Transverse colon (tissue), 4 donors: Measurements from ENCODE around the gene SP100.

Experiments used
- CTCF ChIP-seq, 5 experiments: fragments of 200-600 bp in 3 of 5; fragments of 450-650 bp in 2 of 5; sonication (generic) in 3 of 5; IDR thresholded peaks; 1 replicate in 2 of 5; 2 replicates in 3 of 5; pipeline ENCODE4 v1.5.1; 2016 to 2017; ENCODE audit warnings: antibody characterized with exemption in 5 of 5, inconsistent platforms in 3 of 5, mild to moderate bottlenecking in 2 of 5, moderate library complexity in 1 of 5
- EP300 ChIP-seq: sonication (generic); formaldehyde crosslinking; IDR thresholded peaks from one replicate; pipeline ENCODE4 v1.6.1; 2017; ENCODE audit warnings: antibody characterized with exemption, low read depth
- POLR2A ChIP-seq: fragments of 450-650 bp; IDR thresholded peaks from one replicate; pipeline ENCODE4 v1.6.1; 2016; ENCODE audit warnings: antibody characterized with exemption, mild to moderate bottlenecking, moderate library complexity
- POLR2AphosphoS5 ChIP-seq, 3 donors: sonication (generic); formaldehyde crosslinking; IDR thresholded peaks; one replicate each; pipeline ENCODE4 v1.6.1; 2016; ENCODE audit warnings: antibody characterized with exemption in 3 of 3

- TF ChIP-seq CTCF (IDR thresholded peaks at IDR 0.05) (no peak), POLR2AphosphoS5 (IDR thresholded peaks at IDR 0.05) (no peak), EP300 (no peak), POLR2A (no peak)
Measured at GRCh38 chr2:230447036-230447435, 31.0 kb downstream of the SP100 start.
